HepG2 (cell line): ENCODE measurements around the gene RAD23A. TPM values are rescaled to one million over a fixed set of nuclear protein-coding genes. Genes with fewer than 3 reads are reported as not detected.

Experiments
- ATAC-seq: fragments of 200-7000 bp; cut with Tn5 transposase; 3 replicates; pipeline ENCODE4 v1.9.1; 2020; ENCODE audit warnings: mild to moderate bottlenecking, moderate library complexity
- BruUV-seq: library from RNA; stranded (reverse); fragments of 400-500 nt; replicated peaks from 2 replicates; lab custom pipeline; 2021; lab: Mats Ljungman, UMichigan
- CTCF ChIA-PET: fragments of 300-600 bp; formaldehyde crosslinking; extraction: SDS; loops from one replicate; lab custom pipeline; 2021; ENCODE audit warnings: low total read pairs, inconsistent platforms, low intra/inter-chr PET ratio; lab: Yijun Ruan, JAX
- POLR2A ChIA-PET: fragments of 350-600 bp; sonication (Branson Sonifier 250); formaldehyde crosslinking; loops from one replicate; lab custom pipeline; 2020; ENCODE audit warnings: antibody characterized with exemption, inconsistent platforms; lab: Yijun Ruan, JAX
- DNase-seq: peaks from one replicate; pipeline ENCODE4 v3.0.0-alpha.2; 2015; ENCODE audit warnings: low spot score
- FAIRE-seq: peaks from 3 replicates; lab custom pipeline; 2011; peaks lifted over from hg19 to GRCh38; lab: Jason Lieb, UNC
- H2AFZ ChIP-seq: one replicate; pipeline ENCODE4 v1.6.1; 2011; ENCODE audit warnings: low read length, inconsistent platforms
- H3K27ac ChIP-seq: fragments of 300-600 bp; 3 replicates; pipeline ENCODE4 v1.8.0; 2011; ENCODE audit warnings: mixed run types, mild to moderate bottlenecking, mixed read lengths, low read length, inconsistent platforms; ENCODE audit not compliant: insufficient read depth; ENCODE audit errors: extremely low read length
- H3K27me3 ChIP-seq, 2 experiments: fragments of 200-600 bp in 1 of 2; 2 replicates in 1 of 2; 3 replicates in 1 of 2; pipeline versions ENCODE4 v1.6.0 to v1.8.0; 2011; ENCODE audit warnings: low read length in 2 of 2, mild to moderate bottlenecking in 2 of 2, moderate library complexity in 2 of 2, inconsistent platforms in 1 of 2; ENCODE audit not compliant: insufficient read depth in 2 of 2, control insufficient read depth in 1 of 2
- H3K36me3 ChIP-seq, 2 experiments: fragments of 200-600 bp in 1 of 2; replicated peaks in 1 of 2; 2 replicates in 1 of 2; 3 replicates in 1 of 2; pipeline versions ENCODE4 v1.5.1 to v1.8.0; 2011; ENCODE audit warnings: low read length in 2 of 2, inconsistent platforms in 1 of 2; ENCODE audit not compliant: insufficient read depth in 2 of 2, control insufficient read depth in 1 of 2
- H3K4me1 ChIP-seq: 2 replicates; pipeline ENCODE4 v1.5.1; 2012; ENCODE audit warnings: low read length, inconsistent platforms; ENCODE audit not compliant: insufficient read depth
- H3K4me2 ChIP-seq: 2 replicates; pipeline ENCODE4 v1.6.0; 2011; ENCODE audit warnings: low read depth, low read length, inconsistent platforms
- H3K4me3 ChIP-seq, 3 experiments: fragments of 200-600 bp in 1 of 3; sonication (generic), shearing (Covaris generic) in 1 of 3; replicated peaks in 1 of 3; 2 replicates each; pipeline ENCODE4 v1.5.1; 2011 to 2016; ENCODE audit warnings: low read length in 3 of 3, inconsistent platforms in 2 of 3, low read depth in 2 of 3, mild to moderate bottlenecking in 2 of 3, control low read depth in 1 of 3, mixed read lengths in 1 of 3; ENCODE audit not compliant: insufficient read depth in 1 of 3
- H3K79me2 ChIP-seq: one replicate; pipeline ENCODE4 v1.6.1; 2011; ENCODE audit warnings: low read length, inconsistent platforms; ENCODE audit not compliant: insufficient read depth
- H3K9ac ChIP-seq: 2 replicates; pipeline ENCODE4 v1.6.0; 2011; ENCODE audit warnings: mild to moderate bottlenecking, low read depth, low read length, inconsistent platforms; ENCODE audit not compliant: insufficient read depth
- H3K9me3 ChIP-seq: 2 replicates; pipeline ENCODE4 v1.5.1; 2012; ENCODE audit warnings: mild to moderate bottlenecking, low read length
- H4K20me1 ChIP-seq: 2 replicates; pipeline ENCODE4 v1.6.0; 2011; ENCODE audit warnings: inconsistent platforms, mild to moderate bottlenecking, low read length, moderate library complexity; ENCODE audit not compliant: insufficient read depth
- AGO2 ChIP-seq: fragments of 200-400 bp; formaldehyde crosslinking; optimal IDR thresholded peaks from 2 replicates; pipeline ENCODE3; 2017; ENCODE audit warnings: mild to moderate bottlenecking, low read depth, low read length, moderate library complexity
- AKAP8 ChIP-seq: sonication (generic); formaldehyde crosslinking; IDR thresholded peaks from 2 replicates; pipeline ENCODE4 v1.5.1; 2020; ENCODE audit warnings: mild to moderate bottlenecking, missing genetic modification reagents
- BATF2 ChIP-seq: sonication (generic); formaldehyde crosslinking; IDR thresholded peaks from 2 replicates; pipeline ENCODE4 v1.8.0; 2022; ENCODE audit warnings: mild to moderate bottlenecking, missing genetic modification reagents, moderate library complexity
- NPAS2 ChIP-seq: sonication (generic); formaldehyde crosslinking; IDR thresholded peaks from 2 replicates; pipeline ENCODE4 v1.8.0; 2022; ENCODE audit warnings: mild to moderate bottlenecking, missing genetic modification reagents, borderline replicate concordance
- NR3C1 ChIP-seq: sonication (generic); formaldehyde crosslinking; IDR thresholded peaks from 2 replicates; pipeline ENCODE4 v1.4.0; 2020; ENCODE audit warnings: missing genetic modification reagents
- RBFOX2 ChIP-seq: fragments of 200-400 bp; formaldehyde crosslinking; IDR thresholded peaks from 2 replicates; pipeline ENCODE4 v1.6.1; 2017; ENCODE audit warnings: low read depth, mild to moderate bottlenecking, low read length
- RBM22 ChIP-seq: fragments of 200-400 bp; formaldehyde crosslinking; optimal IDR thresholded peaks from 2 replicates; pipeline ENCODE3; 2017; ENCODE audit warnings: mild to moderate bottlenecking, low read length, moderate library complexity
- ZNF451 ChIP-seq: sonication (generic); formaldehyde crosslinking; IDR thresholded peaks from 2 replicates; pipeline ENCODE4 v1.5.0; 2020; ENCODE audit warnings: mild to moderate bottlenecking, missing genetic modification reagents
- ZNF543 ChIP-seq: sonication (generic); formaldehyde crosslinking; IDR thresholded peaks from 2 replicates; pipeline ENCODE4 v1.4.0; 2020; ENCODE audit warnings: mild to moderate bottlenecking, missing genetic modification reagents
- WGBS: methylation state at CpG from one replicate; pipeline ENCODE4 v1.1.6; 2017; ENCODE audit warnings: low lambda C conversion rate; 5-methylcytosine and 5-hydroxymethylcytosine counted together
- in situ Hi-C: cut with HindIII; loops from 2 replicates; pipeline ENCODE4 v1.10.0; 2017; ENCODE audit warnings: low pct_unique_long_range_greater_than_20kb; ENCODE audit not compliant: extremely low pct_ligation_motif_present
- intact Hi-C: fragments of 100-400 bp; cut with micrococcal nuclease; formaldehyde crosslinking; loops from one replicate; pipeline ENCODE4 v1.10.0; 2022; ENCODE audit not compliant: unreplicated experiment
- polyA plus RNA-seq, 8 experiments: library from polyadenylated mRNA; depleted of rRNA in 3 of 8; stranded (reverse) in 7 of 8; unstranded in 1 of 8; fragments of >200 nt; fragmentation: Illumina TruSeq in 4 of 8; extraction: Trizol in 4 of 8; gene quantifications; 2 replicates each; pipeline versions ENCODE4 v1.2.1 to v1.2.3, GENCODE V29; 2011 to 2016; ENCODE audit warnings: low read depth in 4 of 8, missing spikeins in 1 of 8, mixed read lengths in 1 of 8; ENCODE audit not compliant: insufficient read depth in 1 of 8
- total RNA-seq, 5 experiments: library from RNA; depleted of rRNA; stranded (reverse); fragments of >200 nt; fragmentation: Illumina TruSeq; extraction: Trizol; gene quantifications; 2 replicates each; pipeline ENCODE4 v1.2.3, GENCODE V29; 2016; ENCODE audit warnings: low read depth in 1 of 5
- TF ChIP-seq, protein P1 (sequence below), 2 experiments: sonication (generic) in 1 of 2; formaldehyde crosslinking in 1 of 2; IDR thresholded peaks; 2 replicates each; pipeline versions ENCODE4 v1.4.0 to v1.6.1; 2018 to 2020; ENCODE audit warnings: missing genetic modification reagents in 2 of 2, borderline replicate concordance in 1 of 2, low read depth in 1 of 2, mild to moderate bottlenecking in 1 of 2, missing biosample characterization in 1 of 2
- TF ChIP-seq, protein P2 (sequence below): sonication (generic); formaldehyde crosslinking; IDR thresholded peaks from 2 replicates; pipeline ENCODE4 v1.5.0; 2020; ENCODE audit warnings: mild to moderate bottlenecking, missing genetic modification reagents, moderate library complexity

The RAD23A gene
- total and polyA plus RNA-seq, 2 of the 13 experiments (the other 11 are each of a cell fraction or from before 2014, with no cell fraction given), result 42.5 to 54.2 TPM

DNA sequence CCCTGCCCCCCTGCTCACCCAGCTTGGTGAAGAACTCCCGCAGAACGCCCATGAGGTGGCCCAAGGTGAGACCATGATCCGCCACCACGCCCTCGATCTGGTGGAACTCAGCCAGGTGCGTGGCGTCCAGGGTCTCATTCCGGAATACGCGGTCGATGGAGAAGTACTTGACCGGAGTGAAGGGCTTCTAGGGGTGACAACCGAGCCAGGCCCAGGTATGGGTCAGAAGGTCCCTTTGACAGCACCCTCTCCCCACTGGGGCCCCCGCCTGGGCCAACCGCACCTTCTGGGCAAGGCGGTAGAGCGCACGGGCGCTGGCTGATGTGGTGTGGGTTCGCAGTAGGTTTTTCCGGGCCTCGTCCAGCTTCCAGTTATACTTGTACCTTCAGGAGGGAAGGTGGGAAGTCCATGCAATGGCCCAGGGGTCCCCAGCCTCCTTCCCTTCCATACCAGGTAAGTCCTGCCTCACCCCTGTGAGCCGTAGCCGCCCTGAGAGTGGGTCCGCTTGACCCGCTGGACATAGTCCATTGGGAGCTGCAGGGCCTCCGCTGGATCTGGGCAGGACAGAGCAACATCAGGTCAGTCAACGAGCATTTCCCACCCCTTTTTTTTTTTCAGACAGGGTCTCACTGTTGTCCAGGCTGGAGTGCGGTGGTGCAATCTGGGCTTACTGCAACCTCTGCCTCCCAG is 20.9 kb upstream of the RAD23A start:
- Histone ChIP-seq H3K9me3 (no peaks in the 10 kb centered on the region), H3K4me2 (no peak overlapping the region), H3K27me3 (no peaks in the 10 kb centered on the region; a peak in 1 of 5 replicates), H3K27ac (no peak overlapping the region), H2AFZ (no peak overlapping the region), H3K79me2 (no peaks in the 10 kb centered on the region), H3K9ac (no peak overlapping the region), H3K36me3 (peaks cover 36 to 53% of the 10 kb centered on the region in 2 experiments), H3K4me1 (no peaks in the 10 kb centered on the region), H4K20me1 (no peaks in the 10 kb centered on the region), H3K4me3 (no peak overlapping the region)
- DNase-seq (no peak), ATAC-seq (no peak; the same call in 2 of the 3 replicates), FAIRE-seq (no peak)
- no TSS peak for BruUV-seq
- ChIA-PET POLR2A (no interaction called here), CTCF (no interaction called here)
- TF ChIP-seq ZNF543 (CRISPR knock-in tag) (no peak), RBFOX2 (0 out of 2 replicates have a peak, but pooled peaks have one; percentile 26), AGO2 (peak; percentile 49)
- intact Hi-C loops (no loop called here), in situ Hi-C loops (no loop called here)
- WGBS, result 92% methylated on average over 16 of the region's 29 CpGs

- H3K4me3 ChIP-seq, result no peak overlapping the region
- ChIA-PET POLR2A (interaction anchor here (1.6 kb wide), 1 partner anchor 9 kb away, joined by 6 read pairs; no protein-coding TSS in a partner anchor), CTCF (no interaction called here)
- in situ Hi-C loops, result no loop called here
- H4K20me1 ChIP-seq, result 0 out of 2 replicates have a peak, but pooled peaks cover 4% of the 10 kb centered on the region
- peaks cover 21 to 33% of the 10 kb centered on the region in 2 experiments for H3K36me3 ChIP-seq
- H3K27me3 ChIP-seq, result no peaks in the 10 kb centered on the region; a peak in 1 of 5 replicates
- intact Hi-C loops, result no loop called here
- no TSS peak for BruUV-seq
- FAIRE-seq (no peak), ATAC-seq (no peak), DNase-seq (no peak)
- H3K27ac ChIP-seq, result peak overlapping the region; percentile 11
- H3K9ac ChIP-seq, result no peak overlapping the region
- no peaks in the 10 kb centered on the region for H3K9me3 ChIP-seq
- H3K79me2 ChIP-seq, result peaks cover 20% of the 10 kb centered on the region
- H2AFZ ChIP-seq, result no peak overlapping the region
- no peak overlapping the region for H3K4me2 ChIP-seq
- peaks cover 31% of the 10 kb centered on the region for H3K4me1 ChIP-seq
- 97% methylated on average over 15 of the region's 19 CpGs for WGBS
- TF ChIP-seq NPAS2 (CRISPR knock-in tag), result no peak
- TF ChIP-seq AGO2, result peak; percentile 86
- no peak for TF ChIP-seq BATF2 (CRISPR knock-in tag)
- no peak for TF ChIP-seq RBM22
- TF ChIP-seq, protein P1, sequence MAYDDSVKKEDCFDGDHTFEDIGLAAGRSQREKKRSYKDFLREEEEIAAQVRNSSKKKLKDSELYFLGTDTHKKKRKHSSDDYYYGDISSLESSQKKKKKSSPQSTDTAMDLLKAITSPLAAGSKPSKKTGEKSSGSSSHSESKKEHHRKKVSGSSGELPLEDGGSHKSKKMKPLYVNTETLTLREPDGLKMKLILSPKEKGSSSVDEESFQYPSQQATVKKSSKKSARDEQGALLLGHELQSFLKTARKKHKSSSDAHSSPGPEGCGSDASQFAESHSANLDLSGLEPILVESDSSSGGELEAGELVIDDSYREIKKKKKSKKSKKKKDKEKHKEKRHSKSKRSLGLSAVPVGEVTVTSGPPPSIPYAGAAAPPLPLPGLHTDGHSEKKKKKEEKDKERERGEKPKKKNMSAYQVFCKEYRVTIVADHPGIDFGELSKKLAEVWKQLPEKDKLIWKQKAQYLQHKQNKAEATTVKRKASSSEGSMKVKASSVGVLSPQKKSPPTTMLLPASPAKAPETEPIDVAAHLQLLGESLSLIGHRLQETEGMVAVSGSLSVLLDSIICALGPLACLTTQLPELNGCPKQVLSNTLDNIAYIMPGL (CRISPR knock-in tag; IDR thresholded peaks at IDR 0.05; ENCODE audit: borderline replicate concordance in 1 of 2, low read depth in 1 of 2), result no peak
- TF ChIP-seq NR3C1, result no peak
- TF ChIP-seq AKAP8 (CRISPR knock-in tag), result 0 out of 2 replicates have a peak, but pooled peaks have one; percentile 26
- TF ChIP-seq ZNF451, result no peak
- peak; percentile 45; the same call in 1 of the 2 replicates for TF ChIP-seq RBFOX2
- TF ChIP-seq, protein P2, sequence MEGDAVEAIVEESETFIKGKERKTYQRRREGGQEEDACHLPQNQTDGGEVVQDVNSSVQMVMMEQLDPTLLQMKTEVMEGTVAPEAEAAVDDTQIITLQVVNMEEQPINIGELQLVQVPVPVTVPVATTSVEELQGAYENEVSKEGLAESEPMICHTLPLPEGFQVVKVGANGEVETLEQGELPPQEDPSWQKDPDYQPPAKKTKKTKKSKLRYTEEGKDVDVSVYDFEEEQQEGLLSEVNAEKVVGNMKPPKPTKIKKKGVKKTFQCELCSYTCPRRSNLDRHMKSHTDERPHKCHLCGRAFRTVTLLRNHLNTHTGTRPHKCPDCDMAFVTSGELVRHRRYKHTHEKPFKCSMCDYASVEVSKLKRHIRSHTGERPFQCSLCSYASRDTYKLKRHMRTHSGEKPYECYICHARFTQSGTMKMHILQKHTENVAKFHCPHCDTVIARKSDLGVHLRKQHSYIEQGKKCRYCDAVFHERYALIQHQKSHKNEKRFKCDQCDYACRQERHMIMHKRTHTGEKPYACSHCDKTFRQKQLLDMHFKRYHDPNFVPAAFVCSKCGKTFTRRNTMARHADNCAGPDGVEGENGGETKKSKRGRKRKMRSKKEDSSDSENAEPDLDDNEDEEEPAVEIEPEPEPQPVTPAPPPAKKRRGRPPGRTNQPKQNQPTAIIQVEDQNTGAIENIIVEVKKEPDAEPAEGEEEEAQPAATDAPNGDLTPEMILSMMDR (CRISPR knock-in tag), result 0 out of 2 replicates have a peak, but pooled peaks have one; percentile 8
Measured at GRCh38 chr19:12930002-12930645, 15.5 kb upstream of the RAD23A start.
